ENCODE data around the gene RPTOR.

GRCh38 chr17:80981929-80982425 lies 437.3 kb downstream of the RPTOR start:
- TF ChIP-seq POLR2A (IDR thresholded peaks at IDR 0.05; ENCODE audit: low read depth, low read length) (no peak), POLR2AphosphoS5 (IDR thresholded peaks at IDR 0.05; ENCODE audit: low read depth, low read length) (no peak), SPI1 (IDR thresholded peaks at IDR 0.05; ENCODE audit: low read depth, low read length) (no peak), POU2F2 (IDR thresholded peaks at IDR 0.05; ENCODE audit: low read depth, low read length) (no peak), TAF1 (IDR thresholded peaks at IDR 0.05; ENCODE audit: low read depth, low read length) (no peak), PAX5 (IDR thresholded peaks at IDR 0.05; ENCODE audit: insufficient read depth, low read length, severe bottlenecking) (no peak)

Data from GM12891 (cell line).